SHP77 treated with DMSO at 0.1 percent for 48 hours (cell line): ENCODE data around the gene PCDH9.

Source experiments
- DNase-seq: peaks from one replicate; lab custom pipeline; 2025; lab: John Stamatoyannopoulos, UW

The PCDH9 gene

DNA sequence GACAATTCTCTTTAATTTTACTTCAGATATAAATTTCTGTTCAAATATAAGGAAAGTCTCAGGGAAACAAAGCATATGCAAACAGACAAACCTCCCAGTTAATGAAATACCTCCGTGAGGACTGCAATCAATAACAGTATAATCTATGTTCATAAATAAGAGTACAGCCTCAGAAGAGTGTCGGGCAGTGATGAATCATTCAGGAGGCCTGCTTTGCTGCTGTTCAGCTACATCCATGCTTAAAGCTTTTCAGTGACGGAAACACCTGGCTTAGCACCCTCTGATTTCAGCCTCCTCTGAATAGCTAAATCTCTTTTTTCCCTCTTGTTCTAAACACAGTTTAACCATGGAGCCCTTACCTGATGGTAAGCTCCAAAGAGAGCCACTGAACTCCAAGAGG, 69.0 kb downstream of the PCDH9 start:
- DNase-seq: no peak

DNA sequence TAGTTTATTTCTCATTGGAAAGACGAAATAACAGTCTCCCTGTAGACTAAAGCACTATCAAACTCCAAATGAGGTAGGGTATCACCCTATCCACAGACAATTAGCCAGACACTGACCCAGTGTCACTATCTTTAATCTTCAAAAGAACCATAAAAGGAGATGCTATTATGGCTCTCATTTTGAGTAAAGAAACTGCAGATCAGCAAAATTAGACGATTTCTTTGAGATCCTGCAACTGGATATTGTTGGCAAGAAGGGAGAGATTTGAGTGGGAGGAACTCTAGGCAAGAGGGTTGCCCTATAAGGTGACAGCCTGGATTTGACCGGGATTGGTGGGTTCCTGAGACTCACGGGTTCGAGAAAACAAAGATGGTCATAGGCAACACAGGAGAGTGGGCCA, 71.2 kb downstream of the PCDH9 start:
- no peak for DNase-seq

DNA sequence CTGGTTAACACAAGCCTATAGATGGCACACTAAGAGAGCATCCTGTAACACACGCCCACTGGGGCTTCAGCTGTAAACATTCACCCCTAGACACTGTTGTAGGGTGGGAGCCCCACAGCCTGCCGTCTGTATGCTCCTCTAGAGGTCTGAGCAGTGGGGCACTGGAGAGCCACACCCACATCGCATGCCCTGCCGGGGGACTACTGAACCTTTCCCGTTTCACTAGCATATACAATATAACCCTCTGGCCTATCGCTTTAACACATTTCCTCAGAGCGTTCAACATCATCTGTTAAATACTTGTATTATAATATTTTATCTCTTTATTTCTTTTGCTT, 73.4 kb downstream of the PCDH9 start:
- DNase-seq: no peak

DNA sequence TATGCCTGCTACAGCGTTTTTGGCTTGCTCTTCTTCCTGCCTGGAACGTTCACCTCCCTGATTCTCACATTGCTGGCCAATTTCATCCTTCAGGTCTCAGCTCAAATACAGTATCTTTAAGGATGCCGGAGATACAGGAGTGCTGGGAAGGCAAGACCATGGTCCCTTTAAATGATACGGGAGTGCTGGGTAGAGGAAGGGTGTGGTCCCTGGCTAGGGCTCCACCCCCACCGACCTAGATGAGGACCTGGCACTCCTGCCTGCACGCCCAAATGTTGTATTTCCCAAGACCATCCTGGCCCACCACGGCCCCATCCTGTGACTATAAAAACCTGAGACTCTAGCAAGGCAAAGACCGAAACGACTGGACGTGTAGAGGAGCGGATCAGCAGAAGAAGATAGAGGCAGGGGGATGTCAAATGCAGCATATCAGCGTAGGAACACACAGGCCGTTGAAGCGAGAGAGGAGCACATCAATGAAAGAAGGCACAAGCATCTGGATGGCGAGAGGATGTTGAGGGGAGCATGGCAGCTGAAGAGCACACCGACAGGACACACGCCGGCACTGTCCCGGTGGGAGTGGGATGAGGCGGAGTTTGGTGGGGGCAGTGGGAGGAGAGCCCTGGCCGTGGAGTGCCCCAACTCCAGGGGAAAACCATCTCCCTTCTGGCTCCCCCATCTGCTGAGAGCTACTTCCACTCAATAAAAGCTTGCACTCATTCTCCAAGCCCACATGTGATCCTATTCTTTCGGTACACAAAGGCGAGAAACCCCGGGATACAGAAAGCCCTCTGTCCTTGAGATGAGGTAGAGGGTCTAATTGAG, 74.0 kb downstream of the PCDH9 start:
- DNase-seq: no peak

DNA sequence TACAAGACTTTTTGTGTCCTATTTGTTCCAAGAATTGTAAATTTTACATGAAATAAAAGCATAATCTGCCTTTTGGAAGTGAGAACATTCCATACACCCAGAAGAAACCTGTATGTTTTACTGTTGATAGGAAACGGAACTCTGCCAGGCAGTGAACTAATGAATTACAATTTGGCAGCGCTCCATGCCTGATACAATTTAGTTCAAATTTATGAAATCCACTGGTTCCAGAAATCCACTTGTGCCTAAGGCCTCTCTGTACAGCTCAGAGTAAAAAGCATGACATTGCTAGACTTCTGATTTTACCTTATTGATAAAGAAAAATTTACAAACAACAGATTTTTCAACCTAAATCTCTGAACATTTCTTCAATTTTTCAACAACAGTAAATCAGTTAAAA, 78.1 kb downstream of the PCDH9 start:
- DNase-seq: no peak

DNA sequence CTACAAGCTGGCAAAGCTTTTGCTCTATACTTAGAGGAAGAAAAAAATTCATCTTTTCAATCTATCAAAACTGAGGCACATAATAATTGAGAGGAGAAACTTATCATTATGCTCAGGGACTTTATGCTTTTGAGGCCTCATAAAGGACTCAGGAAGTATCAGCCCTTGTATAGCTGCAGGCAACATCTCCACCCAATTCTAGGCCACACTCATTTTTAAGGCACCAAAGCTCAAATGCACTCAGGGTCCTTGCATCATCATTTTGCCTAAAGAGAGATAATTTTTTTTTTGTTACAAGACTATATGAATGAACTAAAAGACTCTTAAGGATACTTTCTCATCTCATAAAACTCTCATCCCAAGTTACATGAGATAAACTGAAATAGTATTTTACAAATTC, 78.5 kb downstream of the PCDH9 start:
- DNase-seq: no peak

DNA sequence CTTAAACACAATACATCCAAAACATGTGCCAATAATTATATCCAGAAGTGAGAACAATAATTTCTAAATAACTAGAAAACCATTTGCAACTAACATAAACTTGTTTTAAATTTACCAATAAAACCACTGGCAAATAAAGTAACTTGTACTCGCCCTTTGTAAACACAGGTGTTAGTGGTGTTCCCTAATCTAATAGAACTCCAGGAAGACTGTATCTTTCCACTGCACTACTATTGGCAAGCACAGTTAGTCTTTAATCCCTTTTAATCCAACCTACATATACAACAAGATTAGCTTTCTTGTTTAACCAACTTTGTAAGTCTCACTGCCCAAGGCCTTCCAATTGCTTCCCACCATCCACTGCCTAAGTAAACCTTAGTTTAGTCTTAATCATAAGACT, 79.5 kb downstream of the PCDH9 start:
- DNase-seq: no peak

DNA sequence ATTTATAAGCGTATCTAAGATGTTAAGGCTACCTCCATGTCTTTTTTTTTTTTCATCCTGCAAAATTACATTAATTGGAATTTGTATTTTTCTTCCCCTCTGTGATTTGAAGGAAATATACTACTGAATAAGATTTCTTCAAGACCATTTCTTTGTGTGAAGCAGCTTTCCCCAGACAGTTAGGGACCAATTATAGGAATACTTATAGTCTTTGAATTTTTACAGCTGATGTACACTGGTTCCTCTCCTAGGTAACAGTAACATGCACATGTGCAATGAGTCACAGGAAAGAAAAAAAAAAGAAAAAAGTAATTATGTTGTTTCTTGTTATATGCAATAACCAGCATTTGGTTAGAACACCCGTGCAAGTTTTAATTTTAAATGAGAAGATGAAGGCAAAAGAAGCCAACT, 82.0 kb downstream of the PCDH9 start:
- DNase-seq: no peak

DNA sequence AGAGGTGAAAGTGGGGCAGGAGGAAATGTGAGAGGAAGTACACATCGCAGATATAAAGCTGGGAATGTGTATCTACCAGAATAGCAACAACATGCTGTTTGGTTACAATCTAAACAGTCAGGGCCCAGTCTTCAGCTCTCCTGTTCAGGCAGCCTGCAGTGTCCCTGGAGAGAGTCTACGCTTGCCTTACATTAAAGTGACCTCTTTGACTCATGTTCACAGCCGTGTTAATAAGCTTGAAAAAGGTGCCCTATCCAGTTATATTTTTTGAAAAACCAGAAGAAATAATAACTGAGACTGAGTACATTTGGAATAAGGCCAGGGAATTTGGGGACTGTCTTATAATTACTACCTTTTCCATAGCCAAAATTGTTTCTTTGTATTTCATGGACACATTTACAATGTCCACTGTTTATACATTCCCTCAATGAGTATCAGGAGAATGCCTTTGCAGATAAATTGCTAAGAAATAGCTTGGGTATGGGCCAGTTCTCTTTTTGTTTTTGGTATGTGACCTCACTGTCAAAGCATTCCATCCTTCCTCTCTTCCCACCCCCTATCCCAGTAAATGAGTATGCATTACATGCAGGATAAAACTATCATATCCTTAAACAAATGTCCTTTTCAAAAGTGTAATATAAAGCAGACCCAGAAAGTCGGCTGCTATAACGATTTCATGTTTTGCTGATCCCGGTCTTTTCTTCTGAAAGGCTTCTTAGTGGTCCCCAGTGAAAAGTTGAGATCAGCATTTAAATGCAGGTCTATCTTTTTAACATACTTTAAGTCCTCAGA, 82.6 kb downstream of the PCDH9 start:
- no peak for DNase-seq

DNA sequence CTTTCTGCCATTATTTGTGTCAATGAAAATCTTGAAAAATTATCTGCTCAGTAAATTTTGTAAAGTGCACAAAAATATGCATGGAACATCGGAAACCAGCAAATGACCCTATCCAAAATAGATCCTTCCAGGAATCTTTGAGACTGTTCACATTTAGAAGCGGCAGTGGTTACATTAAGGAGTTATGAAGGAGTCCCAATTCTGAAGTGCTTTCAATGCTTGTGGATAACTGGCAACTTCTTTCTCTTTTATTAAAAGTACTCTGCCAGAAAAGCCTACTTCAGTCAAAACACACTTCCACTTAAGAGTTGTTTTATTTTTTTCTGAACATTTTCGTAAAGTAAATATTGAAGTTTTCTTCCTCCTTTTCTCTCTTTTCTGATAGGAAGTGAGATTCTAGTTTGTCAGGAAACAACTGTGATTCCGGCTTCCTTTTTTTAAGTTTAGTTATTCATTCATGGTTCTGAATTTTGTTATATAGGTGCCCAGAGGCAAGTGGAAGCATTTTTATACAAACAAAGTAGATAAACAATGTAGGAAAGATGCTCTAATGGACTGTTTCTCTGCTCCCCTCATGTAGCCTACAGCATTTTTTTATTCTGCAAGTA, 83.5 kb downstream of the PCDH9 start:
- DNase-seq: no peak

DNA sequence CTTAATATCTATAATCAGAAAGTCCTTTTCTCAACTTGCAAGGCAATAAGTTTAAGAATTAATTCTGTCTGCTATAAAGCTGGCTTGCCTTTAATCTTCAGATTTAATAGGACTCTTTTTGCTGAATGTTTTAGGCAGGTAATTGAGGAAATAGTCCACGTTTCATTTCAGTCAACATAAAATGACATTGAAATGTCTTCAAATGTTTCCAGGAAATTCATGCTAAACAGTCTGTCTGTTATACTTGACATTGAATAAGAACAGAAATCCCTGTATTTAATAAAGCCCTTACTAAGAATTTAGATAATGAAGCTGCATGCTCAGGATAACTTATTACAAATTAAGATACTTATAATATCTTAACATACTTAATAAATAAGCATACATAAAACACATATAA, 84.2 kb downstream of the PCDH9 start:
- no peak for DNase-seq

DNA sequence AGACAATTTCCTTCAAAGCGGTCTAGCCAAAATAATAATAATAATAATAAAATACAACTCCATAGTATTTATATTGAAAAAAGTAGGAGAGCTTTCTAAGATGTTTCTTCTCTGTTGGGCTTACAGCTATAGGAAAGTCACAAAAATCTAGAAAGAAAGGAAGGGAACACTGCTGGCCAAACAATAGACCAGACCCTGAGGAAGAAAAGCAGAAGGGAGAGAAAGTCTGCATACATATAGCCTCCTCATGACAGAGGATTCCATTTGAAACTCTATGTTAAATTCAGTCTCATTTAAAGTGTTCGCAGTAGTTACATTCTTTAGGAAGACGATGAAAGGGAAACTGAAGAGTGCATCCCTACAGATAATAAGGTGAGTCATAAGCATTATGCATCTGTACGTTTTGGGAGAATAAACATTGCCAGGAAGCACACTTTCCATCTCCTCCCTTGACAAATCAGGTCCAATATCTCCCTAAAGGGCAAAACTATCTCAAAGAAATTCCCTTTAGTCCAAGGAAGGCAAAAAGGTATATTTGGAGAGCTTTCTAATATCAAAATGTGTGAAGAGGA, 86.5 kb downstream of the PCDH9 start:
- no peak for DNase-seq

DNA sequence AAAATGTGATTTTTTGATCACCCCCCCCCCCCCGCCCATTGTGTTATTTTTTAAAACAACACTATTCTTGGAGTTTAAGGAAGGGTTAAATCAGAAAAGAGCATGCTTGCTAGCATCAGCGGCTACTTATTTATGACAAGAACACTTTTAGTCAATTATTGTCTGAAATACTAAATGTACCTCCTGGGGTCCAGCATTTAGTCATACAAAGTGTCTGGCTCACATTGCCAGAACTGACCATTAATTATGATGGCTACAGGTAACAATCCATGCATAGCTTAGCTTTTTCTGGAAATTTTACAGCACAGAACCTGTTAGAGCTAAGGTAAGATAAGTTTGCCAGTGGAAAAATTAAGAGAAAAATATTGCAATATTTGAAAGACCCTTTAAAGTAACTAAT, 90.1 kb downstream of the PCDH9 start:
- DNase-seq: no peak

DNA sequence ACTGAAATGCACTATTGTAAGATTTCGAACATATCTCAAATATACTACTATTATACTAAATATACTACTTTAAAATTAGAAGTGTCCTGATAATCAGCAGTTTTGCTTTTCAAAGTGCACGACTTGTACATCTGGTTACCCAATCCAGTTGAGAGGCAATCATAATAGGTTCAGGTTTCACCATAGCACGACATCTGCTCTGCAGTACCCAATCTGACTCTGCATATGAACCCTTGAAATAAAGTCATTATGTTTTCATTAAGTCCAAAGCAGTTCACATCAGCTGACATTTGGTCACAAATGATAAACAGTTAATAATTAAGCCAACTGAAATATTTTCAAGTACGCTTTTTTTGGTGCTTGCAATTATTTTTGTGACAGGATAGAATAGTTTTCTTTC, 90.6 kb downstream of the PCDH9 start:
- no peak for DNase-seq

DNA sequence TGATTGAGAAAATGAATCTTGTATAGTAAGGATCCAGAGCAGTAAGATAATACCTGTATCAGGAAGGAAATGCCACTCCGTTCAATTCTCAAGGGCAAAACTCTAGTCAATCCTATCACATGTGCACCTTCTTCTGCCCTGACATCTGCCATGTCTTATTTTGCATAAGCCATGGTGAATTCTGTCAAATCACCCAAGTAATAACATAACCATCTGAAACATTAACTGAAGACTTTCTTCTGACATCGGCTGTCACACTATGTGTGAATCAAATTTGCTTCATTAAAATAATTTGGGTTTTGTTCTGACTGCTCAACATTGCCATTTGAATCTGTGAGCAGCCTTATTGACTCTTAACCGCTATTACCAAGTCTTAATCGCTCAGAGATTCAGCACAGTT, 91.2 kb downstream of the PCDH9 start:
- no peak for DNase-seq

DNA sequence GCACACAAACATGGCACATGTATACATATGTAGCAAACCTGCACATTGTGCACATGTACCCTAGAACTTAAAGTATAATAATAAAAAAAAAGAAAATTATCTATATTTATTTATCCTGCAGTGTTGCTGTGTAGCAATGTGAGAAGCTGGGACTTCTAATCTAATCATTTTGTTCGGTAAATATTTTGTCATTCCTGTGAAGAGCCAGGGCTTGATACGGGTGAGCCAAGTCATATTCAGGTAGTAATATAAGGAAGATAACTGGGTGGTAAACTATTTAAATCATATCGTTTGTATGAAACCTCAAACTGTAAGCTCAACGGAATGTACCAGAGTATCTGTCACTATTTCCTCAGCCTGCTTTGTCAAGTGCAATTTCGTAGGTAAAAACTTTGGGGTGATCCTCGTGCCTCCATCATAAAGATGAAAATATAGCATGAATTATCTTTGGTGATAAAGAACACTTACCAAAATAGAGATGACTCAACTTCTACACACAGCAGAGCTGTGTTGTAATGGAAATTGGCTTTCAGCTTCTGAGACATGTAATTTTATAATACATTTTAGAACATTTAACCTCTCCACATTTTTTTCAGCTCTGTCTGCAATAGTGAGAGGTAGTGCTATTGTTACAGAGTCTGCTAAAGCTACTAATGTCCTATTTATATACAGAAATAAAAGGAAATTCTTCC, 92.9 kb downstream of the PCDH9 start:
- no peak for DNase-seq

DNA sequence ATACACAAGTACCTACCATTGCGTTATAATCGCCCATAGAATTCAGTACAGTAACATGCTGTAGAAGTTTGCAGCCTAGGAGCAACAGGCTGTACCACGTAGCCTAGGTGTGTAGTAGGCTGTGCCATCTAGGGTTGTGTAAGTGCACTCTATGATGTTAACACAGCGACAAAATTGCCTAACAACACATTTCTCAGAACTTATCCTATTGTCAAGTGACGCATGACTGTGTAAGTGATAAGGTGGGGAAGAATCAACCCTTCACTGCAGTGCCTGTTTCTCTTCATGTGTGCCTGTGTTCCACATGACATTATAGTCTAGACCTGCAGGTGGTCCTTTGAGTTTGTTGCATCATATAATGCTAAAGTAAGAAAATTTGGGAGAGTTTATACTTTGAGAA, 94.0 kb downstream of the PCDH9 start:
- DNase-seq: no peak

DNA sequence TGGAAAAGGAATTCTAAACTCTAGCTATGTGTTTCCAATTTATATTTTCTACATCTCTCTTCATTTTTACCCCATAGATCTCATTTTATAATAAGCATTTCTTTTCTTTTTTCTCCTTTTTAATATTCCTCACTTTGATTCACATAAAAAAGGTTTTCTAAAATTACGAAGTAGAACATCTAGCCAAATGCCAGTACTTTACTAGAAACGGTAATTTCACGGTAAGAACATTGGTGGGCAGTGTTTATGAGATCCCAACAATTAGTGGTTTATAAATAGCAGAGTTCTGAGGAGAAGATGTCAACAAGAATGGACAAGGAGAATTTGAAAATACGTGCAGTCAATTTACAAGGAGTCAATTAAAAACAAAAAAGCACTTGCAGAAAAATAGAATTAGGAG, 94.8 kb downstream of the PCDH9 start:
- DNase-seq: no peak

DNA sequence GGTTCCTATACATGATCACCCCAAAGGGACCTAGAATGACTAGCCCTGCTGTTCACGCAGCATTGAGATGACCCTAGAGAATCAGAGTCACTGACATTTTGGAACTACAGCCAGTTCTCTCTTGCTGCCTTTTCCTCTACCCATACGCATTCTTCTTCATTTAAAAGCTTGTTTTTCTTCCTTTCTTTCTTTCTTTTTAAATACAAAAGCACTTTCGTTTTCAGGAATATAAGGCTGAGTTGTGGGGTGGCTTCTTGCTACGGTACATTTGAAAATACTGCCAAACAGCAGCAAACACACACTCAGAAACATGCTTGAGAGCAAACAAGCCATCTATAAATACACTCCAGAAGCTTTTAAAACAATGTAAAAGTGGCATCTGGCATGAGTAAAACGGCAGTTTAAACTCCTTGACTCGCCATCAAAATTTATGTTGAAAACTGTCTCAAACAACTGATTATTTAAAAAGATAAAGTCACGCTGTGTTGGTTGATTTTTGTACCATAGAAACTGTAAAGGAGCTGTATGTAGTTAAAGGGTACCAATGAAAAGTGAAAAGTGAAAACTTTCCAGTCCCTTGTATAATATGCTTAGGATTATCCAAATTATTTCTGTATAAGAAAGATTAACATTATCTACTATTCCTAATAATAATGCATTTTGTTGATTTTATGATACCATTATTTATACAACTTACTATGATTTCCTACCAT, 95.6 kb downstream of the PCDH9 start:
- peak; percentile 56 for DNase-seq

DNA sequence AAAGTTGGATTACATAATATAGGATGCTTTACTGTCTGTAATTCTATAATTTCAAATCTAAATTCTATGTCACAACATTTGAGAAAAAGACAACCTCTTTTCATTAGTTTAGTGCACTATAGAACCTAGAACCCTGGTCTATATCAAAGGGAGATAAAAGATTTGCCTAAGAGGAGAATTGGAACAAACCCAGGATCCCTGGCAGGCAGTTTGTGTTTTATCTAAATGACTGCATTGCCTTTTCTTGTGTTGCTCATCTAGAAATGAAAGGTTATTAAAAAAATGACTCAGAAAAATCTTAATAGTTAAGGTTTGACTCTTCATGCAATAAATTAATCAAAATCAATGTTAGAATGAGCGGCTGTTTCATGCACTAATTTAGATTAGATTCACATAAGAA, 96.7 kb downstream of the PCDH9 start:
- DNase-seq: no peak

DNA sequence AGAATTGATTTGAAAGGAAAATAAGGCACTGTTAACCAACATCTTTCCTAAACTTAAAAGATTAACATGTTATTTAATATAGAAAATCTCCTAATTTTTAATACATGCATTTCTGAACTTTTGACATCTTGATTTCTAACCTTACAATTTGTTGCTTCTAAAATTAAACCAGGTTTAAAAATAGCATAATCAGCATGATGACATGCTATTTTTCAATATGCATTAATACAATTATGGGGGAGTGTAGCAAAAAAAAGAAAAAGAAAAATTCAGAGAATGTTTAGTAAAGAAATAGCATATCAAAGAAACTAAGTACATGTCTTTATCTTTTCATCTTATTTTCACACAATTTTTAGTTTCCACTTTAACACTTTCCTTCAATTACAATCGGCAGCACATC, 98.7 kb downstream of the PCDH9 start:
- DNase-seq: no peak

DNA sequence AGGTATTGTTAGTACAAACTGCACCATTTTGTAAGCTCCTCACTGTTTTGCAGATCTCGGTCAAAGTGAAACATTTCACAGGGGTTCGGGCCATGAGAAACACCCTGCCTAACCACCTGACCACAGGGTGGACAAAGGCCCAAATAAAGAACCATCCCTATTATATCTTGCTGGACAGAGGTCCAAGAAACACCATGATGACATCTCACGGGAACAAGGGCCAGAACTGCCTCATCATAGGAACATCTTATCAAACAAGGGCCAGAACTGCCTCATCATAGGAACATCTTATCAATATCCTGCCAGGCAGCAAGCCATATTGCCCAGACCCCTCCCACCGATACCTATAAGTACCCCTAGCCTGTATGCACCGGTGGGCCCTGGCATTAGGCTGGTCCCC, 99.7 kb downstream of the PCDH9 start:
- DNase-seq: no peak
